GM23338 (cell line): Measurements from ENCODE around the gene PIM2.

ENCODE experiments used
- CREB1 ChIP-seq: fragments of 250-450 bp; sonication (Bioruptor Pico); IDR thresholded peaks from 2 replicates; pipeline ENCODE4 v1.5.0; 2020; ENCODE audit warnings: low read depth, mild to moderate bottlenecking, moderate library complexity
- ETS1 ChIP-seq: IDR thresholded peaks from 2 replicates; pipeline ENCODE4 v1.6.1; 2016; ENCODE audit warnings: antibody characterized with exemption
- EZH2 ChIP-seq: fragments of 200-600 bp; sonication (generic); IDR thresholded peaks from one replicate; pipeline ENCODE4 v1.8.0; 2017; ENCODE audit warnings: antibody characterized with exemption, mild to moderate bottlenecking, low read depth; ENCODE audit not compliant: unreplicated experiment
- EZH2phosphoT487 ChIP-seq: fragments of 200-600 bp; sonication (generic); IDR thresholded peaks from one replicate; pipeline ENCODE4 v1.8.1; 2018; ENCODE audit warnings: antibody characterized with exemption; ENCODE audit not compliant: unreplicated experiment
- JUNB ChIP-seq: IDR thresholded peaks from one replicate; pipeline ENCODE4 v1.6.1; 2016; ENCODE audit warnings: antibody characterized with exemption; ENCODE audit not compliant: unreplicated experiment
- POLR2AphosphoS5 ChIP-seq: IDR thresholded peaks from 2 replicates; pipeline ENCODE4 v1.6.1; 2016; ENCODE audit warnings: antibody characterized with exemption, low read depth
- REST ChIP-seq: IDR thresholded peaks from one replicate; pipeline ENCODE4 v1.6.1; 2018; ENCODE audit warnings: antibody characterized with exemption; ENCODE audit not compliant: unreplicated experiment
- STAT1 ChIP-seq: IDR thresholded peaks from one replicate; pipeline ENCODE4 v1.6.1; 2016; ENCODE audit warnings: antibody characterized with exemption; ENCODE audit not compliant: unreplicated experiment
- ZNF114 ChIP-seq: fragments of 250-450 bp; sonication (Bioruptor Pico); IDR thresholded peaks from 2 replicates; pipeline ENCODE4 v1.5.0; 2020; ENCODE audit warnings: mild to moderate bottlenecking, moderate library complexity
- ZNF331 ChIP-seq: fragments of 250-450 bp; sonication (Bioruptor Pico); IDR thresholded peaks from 2 replicates; pipeline ENCODE4 v1.5.0; 2020; ENCODE audit warnings: low read depth, mild to moderate bottlenecking, moderate library complexity
- TF ChIP-seq, protein P1 (sequence below), 2 experiments: fragments of 200-600 bp in 1 of 2; sonication (generic) in 1 of 2; conservative IDR thresholded peaks; 2 replicates each; pipeline versions ENCODE4 v1.5.1 to v1.6.1; 2016 to 2017; ENCODE audit warnings: antibody characterized with exemption in 2 of 2, low read depth in 2 of 2, mild to moderate bottlenecking in 2 of 2, moderate library complexity in 1 of 2
- TF ChIP-seq, protein P2 (sequence below): fragments of 250-450 bp; sonication (Bioruptor Pico); IDR thresholded peaks from 2 replicates; pipeline ENCODE4 v1.5.0; 2020; ENCODE audit warnings: mild to moderate bottlenecking, moderate library complexity

DNA sequence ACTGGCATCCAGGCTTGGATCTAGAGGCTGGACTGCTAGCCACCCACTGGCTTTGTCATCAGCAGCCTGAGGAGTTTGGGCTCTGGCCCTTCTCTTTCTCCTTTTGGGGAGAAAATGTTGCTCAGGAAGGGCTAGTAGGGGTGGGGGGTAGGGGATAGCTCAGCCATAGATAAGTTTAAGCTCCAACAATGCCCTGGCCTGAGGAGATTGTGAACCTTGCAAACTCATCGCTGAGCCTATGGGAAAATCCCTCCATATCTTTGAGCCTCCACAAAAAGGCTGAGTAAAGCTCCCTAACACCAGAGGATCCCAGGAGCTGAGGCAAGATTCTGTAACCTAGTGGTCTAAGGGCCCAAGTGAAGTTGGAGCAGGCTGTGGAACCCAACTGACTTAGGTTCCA, 29.8 kb upstream of the PIM2 start:
- TF ChIP-seq, protein P1, sequence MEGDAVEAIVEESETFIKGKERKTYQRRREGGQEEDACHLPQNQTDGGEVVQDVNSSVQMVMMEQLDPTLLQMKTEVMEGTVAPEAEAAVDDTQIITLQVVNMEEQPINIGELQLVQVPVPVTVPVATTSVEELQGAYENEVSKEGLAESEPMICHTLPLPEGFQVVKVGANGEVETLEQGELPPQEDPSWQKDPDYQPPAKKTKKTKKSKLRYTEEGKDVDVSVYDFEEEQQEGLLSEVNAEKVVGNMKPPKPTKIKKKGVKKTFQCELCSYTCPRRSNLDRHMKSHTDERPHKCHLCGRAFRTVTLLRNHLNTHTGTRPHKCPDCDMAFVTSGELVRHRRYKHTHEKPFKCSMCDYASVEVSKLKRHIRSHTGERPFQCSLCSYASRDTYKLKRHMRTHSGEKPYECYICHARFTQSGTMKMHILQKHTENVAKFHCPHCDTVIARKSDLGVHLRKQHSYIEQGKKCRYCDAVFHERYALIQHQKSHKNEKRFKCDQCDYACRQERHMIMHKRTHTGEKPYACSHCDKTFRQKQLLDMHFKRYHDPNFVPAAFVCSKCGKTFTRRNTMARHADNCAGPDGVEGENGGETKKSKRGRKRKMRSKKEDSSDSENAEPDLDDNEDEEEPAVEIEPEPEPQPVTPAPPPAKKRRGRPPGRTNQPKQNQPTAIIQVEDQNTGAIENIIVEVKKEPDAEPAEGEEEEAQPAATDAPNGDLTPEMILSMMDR (conservative IDR thresholded peaks at IDR 0.05; ENCODE audit: low read depth in 2 of 2) = no peak
- TF ChIP-seq EZH2phosphoT487 = no peak
- TF ChIP-seq POLR2AphosphoS5 = no peak
- TF ChIP-seq EZH2 = no peak
- no peak for TF ChIP-seq JUNB
- no peak for TF ChIP-seq ETS1
- no peak for TF ChIP-seq CREB1 (CRISPR knock-in tag)
- no peak for TF ChIP-seq REST
- no peak for TF ChIP-seq ZNF331 (CRISPR knock-in tag)
- TF ChIP-seq, protein P2, sequence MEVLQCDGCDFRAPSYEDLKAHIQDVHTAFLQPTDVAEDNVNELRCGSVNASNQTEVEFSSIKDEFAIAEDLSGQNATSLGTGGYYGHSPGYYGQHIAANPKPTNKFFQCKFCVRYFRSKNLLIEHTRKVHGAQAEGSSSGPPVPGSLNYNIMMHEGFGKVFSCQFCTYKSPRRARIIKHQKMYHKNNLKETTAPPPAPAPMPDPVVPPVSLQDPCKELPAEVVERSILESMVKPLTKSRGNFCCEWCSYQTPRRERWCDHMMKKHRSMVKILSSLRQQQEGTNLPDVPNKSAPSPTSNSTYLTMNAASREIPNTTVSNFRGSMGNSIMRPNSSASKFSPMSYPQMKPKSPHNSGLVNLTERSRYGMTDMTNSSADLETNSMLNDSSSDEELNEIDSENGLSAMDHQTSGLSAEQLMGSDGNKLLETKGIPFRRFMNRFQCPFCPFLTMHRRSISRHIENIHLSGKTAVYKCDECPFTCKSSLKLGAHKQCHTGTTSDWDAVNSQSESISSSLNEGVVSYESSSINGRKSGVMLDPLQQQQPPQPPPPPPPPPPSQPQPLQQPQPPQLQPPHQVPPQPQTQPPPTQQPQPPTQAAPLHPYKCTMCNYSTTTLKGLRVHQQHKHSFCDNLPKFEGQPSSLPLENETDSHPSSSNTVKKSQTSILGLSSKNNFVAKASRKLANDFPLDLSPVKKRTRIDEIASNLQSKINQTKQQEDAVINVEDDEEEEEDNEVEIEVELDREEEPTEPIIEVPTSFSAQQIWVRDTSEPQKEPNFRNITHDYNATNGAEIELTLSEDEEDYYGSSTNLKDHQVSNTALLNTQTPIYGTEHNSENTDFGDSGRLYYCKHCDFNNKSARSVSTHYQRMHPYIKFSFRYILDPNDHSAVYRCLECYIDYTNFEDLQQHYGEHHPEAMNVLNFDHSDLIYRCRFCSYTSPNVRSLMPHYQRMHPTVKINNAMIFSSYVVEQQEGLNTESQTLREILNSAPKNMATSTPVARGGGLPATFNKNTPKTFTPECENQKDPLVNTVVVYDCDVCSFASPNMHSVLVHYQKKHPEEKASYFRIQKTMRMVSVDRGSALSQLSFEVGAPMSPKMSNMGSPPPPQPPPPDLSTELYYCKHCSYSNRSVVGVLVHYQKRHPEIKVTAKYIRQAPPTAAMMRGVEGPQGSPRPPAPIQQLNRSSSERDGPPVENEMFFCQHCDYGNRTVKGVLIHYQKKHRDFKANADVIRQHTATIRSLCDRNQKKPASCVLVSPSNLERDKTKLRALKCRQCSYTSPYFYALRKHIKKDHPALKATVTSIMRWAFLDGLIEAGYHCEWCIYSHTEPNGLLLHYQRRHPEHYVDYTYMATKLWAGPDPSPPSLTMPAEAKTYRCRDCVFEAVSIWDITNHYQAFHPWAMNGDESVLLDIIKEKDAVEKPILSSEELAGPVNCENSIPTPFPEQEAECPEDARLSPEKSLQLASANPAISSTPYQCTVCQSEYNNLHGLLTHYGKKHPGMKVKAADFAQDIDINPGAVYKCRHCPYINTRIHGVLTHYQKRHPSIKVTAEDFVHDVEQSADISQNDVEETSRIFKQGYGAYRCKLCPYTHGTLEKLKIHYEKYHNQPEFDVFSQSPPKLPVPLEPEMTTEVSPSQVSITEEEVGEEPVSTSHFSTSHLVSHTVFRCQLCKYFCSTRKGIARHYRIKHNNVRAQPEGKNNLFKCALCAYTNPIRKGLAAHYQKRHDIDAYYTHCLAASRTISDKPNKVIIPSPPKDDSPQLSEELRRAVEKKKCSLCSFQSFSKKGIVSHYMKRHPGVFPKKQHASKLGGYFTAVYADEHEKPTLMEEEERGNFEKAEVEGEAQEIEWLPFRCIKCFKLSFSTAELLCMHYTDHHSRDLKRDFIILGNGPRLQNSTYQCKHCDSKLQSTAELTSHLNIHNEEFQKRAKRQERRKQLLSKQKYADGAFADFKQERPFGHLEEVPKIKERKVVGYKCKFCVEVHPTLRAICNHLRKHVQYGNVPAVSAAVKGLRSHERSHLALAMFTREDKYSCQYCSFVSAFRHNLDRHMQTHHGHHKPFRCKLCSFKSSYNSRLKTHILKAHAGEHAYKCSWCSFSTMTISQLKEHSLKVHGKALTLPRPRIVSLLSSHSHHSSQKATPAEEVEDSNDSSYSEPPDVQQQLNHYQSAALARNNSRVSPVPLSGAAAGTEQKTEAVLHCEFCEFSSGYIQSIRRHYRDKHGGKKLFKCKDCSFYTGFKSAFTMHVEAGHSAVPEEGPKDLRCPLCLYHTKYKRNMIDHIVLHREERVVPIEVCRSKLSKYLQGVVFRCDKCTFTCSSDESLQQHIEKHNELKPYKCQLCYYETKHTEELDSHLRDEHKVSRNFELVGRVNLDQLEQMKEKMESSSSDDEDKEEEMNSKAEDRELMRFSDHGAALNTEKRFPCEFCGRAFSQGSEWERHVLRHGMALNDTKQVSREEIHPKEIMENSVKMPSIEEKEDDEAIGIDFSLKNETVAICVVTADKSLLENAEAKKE = no peak
- TF ChIP-seq ZNF114 (CRISPR knock-in tag) = no peak
- no peak for TF ChIP-seq STAT1
